T-helper 22 cell (primary cell): ENCODE measurements around the gene FKBP9.
"Not testable (repeated sequence)": the region's sequence is repeated elsewhere in the genome, so short reads cannot be mapped to it uniquely, and the experiment has no call there.

Experiments
- DNase-seq: peaks from one replicate; pipeline ENCODE4 v3.0.0-alpha.2; 2020; ENCODE audit warnings: low read depth

The FKBP9 gene

GRCh38 chr7:32958046-32959025 is 1.1 kb downstream of the FKBP9 start:
- no peak for DNase-seq

DNA sequence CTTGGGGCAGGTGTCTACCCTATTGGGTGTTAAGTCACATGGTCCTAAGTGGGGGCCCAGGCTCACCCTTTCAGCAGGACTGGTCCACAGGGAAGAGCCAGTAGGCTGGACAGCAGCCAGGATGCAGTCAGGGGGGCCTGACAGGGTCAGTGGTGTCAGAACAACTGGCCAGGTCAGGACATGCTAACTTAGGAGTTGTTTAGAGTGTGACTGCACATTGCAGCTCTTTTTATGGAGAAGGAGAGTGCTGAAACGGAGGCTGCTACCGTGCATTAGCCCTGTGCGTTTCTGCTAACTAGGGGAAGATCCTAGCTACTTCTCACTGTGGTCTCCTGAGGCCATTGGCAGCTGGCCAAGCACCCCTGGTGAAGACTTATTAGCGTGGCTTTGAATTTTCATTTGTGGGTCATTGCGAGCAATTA is 6.7 kb downstream of the FKBP9 start:
- not testable (repeated sequence) for DNase-seq

DNA sequence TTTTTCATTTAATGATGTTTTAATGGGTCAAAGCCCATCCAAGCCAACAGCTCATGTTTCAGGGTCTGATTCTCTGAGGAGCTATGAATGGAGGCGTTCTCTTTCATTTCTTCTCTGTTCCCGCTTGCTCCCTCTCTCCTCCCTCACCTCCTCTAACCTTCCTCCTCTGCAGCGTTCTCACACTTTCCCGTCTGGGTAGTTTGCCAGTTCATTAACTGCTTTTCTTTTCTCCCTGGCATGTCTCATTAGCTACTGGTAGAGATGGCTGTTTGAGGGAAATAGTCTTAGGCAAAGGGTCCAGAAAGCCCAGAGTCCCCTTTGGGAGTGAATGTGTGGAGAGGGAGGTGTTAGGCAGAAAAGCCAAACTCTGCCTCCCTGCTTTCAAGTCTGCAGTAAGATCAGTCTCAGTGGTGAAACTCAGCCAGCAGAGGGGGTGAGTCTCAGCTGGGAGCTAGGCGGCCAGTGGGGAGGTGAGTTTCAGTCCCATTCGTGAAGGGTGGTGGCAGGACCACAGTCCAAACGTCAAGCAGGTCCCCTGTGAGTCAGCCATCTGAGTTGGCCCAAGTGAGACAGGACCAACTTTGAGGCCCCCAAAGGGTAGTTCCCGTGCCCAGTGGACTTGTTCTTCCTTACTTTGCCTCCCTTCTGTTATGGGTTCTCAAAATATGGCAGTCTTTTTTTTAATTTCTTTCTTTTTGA is 7.4 kb downstream of the FKBP9 start:
- DNase-seq, result not testable (repeated sequence)

DNA sequence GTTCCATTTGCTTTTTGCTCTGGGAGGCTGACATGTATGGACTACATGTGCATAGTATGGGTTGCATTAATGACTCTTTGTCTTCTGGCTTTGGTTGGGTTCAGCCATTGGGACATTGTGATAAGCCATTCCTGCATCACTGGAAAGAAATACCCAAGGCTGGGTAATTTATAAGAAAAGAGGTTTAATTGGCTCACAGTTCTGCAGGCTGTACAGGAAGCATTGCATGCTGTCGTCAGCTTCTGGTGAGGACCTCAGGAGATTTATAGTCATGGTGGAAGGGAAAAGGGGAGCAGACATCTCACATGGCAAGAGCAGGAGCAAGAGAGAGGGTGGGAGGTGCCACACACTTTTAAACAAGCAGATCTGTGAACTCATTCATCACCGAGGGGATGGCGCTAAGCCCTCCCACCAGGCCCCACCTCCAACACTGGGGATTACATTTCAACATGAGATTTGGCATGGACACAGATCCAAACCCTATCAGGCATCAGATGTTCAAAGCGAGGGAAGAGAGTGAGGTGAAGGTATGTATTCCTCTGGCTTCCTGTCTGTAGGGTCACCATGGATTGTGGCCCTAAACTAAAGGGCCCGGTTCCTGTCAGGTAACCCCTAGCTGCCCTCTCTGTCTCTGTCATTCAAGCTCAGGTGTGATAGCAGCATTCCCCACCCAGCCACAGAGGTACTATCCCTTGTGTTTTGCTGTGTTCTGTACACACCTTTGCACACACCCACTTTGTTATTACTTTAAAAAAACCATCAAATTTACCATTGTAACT is 9.4 kb downstream of the FKBP9 start:
- DNase-seq, result not testable (repeated sequence)

DNA sequence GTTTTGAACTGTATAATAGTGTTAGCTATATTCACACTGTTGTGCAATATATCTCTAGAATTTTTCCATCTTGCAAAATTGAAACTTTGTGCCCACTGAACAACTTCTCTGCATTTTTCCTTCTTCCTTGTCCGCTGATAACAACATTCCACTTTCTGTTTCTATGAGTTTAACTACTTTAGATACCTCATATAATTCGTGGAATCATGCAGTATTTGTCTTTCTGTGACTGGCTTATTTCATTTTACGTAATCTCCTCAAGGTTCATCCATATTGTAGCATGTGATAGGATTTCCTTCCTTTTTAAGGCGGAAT is 10.0 kb downstream of the FKBP9 start:
- DNase-seq, result not testable (repeated sequence)

GRCh38 chr7:32971967-32972366 is 14.7 kb downstream of the FKBP9 start:
- not testable (repeated sequence) for DNase-seq

- DNase-seq, result not testable (repeated sequence)
These were observed 19.9 kb downstream of the FKBP9 start for GRCh38 chr7:32977159-32977558.

DNA sequence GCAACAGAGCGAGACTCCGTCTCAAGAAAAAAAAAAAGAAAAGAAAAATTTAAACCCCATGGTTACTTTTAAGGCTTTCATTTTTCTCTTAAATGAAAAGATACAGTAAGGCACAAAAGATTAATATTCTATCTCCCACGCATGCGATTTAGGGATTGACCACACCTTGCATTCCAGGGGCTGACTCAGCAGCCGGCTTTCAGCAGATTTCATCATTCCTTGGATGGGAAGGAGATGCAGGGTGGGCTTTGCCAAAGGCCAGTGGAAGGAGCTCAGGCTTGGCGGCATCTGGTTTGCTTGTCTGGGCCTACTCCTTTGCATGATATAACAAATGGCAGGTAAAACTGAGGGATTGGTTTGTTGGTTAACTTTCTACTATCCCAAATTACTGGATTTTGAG is 22.0 kb downstream of the FKBP9 start:
- not testable (repeated sequence) for DNase-seq

DNA sequence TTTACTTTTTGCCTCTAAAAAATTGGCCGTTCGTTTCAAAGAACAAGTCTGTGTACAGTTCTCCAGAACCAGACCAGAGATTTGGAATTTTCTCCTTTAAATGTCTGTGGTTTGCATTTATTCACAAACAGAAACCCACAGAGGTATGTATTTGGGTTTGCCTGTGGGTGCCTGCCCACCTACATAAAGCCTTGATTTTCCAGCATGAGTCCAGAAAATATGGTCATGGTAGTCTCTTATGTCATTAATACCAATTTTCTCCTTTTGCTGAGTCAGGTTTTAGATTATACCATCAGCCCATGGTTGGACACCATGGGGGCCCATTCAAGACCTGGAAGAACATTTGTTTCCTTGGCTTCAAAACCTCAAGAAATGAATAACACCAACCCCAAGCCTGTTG is 22.7 kb downstream of the FKBP9 start:
- not testable (repeated sequence) for DNase-seq

DNA sequence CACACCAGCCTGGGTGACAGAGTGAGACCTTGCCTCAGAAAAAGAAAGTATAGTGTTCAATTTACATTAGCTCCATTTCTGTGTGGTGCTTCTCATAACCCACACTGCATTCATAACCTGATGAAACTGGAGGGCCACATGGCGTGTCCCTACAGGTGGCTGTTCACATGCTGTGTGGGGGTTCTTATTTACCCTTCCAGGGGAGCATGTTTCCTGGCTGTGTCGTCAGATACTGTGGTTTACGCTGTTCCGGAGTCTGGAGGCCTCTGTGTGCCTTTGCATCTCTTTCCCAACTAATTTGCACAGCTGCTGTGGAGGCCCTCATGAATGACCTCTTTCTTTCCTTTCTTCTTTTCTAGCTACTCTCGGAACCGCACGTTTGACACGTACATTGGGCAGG is 30.9 kb downstream of the FKBP9 start:
- not testable (repeated sequence) for DNase-seq

DNA sequence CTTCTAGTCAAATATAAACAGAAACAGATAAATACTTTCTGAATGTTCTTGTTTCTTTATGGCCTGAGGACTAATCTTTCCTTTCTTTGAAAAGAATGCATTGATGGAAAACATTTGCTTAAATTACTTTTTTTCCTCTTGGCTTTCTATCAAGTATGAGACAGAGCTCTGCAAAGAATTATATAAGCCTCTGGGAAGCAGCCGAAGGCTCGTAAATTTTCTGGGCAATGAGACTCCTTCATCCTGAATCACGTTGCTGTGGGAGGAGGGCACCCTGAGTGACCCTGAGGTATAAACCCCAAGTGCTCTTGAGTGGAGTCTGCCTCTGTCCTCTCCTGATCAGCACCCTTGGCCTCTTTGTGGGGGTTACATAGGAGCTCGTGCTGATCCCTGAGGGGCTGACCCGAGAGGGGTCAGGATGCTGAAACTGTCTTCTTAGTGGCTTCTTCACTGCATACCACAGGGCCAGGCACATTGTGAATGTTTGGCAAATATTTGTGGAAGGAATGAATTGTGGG is 33.9 kb downstream of the FKBP9 start:
- not testable (repeated sequence) for DNase-seq

DNA sequence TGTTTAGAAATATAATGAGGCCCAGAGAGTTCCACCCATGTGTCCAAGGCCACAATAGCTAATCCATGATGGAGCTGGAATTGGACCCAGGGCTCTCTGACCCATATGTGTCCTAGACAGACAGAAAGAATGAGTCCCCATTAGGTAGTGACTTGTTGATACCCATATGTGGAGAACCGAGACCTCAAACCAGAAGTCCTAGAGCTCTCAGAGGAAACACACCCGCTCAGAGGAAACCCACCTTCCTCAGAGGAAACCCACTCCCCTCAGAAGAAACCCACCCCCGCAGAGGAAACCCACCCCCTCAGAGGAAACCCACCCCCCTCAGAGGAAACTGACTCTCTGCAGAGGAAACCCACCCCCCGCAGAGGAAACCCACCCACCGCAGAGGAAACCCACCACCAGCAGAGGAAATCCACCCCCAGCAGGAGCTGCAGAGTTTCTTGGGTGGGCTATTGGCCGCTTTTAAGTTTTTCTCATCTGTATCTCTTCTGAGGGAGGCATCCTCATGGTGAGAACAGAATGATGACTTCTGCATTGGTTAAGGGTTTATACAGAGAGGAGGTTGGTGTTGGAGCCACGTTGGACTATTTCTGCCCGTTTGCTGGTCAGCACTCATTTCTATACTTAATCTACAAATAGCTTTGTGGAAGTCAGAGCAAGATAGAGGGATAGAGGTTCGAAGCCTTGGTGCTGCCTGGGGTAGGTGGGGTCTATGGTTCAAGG is 34.9 kb downstream of the FKBP9 start:
- not testable (repeated sequence) for DNase-seq

GRCh38 chr7:32992750-32993149 is 35.5 kb downstream of the FKBP9 start:
- not testable (repeated sequence) for DNase-seq

DNA sequence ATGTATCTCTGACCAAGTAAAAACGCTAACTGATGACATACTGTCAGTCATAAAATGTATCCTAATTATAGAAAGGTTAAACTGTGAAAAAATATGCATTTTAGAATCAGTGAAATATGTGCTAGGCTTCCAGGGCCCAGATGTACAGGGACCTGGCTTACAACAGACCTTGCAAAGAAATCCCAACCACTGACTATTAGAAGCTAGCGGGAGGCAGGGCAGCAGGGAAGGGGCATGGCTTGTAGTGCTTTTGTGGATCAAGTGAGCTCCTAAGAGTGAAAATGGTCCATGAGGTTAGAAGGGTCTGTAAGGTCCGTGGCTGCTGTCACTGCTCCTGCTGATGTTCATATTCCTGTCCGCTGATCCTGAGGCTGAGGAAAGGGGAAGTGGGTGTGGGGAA is 40.7 kb downstream of the FKBP9 start:
- not testable (repeated sequence) for DNase-seq

DNA sequence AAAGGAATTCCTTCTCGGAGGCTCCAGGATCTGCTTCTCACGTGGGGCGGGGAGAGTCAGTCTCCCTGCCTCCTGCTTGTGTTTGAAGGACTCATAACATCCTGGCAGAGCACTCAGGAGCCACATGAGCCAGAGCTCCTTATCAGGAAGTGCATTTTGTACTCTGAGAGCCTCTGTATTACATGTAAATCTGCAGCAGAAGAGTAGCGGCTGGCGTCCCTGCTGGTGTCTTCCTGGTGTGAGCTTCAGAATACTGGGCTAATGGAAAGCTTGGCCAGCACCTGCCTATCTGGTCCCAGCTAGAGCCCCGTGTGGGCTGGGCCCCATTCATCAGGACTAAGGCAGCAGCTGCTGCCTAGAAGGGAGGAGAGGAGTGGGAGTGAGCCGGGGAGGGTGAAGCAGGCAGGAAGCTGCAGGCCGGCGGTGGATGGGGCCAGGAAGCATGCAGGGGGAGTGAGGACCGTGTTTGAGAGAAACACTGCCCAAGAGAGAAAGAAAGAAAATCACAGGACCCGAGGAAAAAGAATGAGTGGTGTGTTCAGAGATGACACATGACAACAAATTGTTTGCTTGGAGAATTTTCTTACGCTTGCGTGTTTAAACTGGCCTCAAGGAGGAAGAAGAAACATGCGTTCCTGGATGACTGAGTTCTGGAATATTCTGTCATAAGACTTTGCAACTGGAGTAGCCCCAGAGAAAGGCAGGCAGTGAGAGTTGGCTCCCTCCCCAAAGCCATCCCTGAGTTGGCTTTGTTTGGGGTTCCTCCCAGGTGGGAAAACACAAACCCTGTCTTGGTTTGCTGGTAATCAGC is 41.3 kb downstream of the FKBP9 start:
- not testable (repeated sequence) for DNase-seq

DNA sequence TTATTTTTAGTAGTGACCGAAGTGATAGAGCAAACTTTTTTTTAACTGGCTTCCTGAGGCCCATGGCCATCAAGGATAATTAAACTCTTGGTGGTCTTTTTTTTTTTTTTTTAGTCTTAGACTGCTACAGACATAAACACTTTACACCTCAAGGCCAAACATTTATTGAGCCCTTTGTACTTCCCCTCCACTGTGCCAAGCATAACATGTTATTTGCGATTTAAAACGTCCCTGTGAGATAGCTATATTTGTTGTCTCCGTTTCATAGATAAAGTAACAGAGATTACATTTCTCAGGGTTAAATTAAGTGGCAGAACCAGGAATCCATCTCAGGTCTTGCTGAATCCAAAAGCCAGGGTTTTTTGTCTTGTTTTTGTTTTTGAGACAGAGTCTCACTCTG is 42.1 kb downstream of the FKBP9 start:
- DNase-seq, result not testable (repeated sequence)

DNA sequence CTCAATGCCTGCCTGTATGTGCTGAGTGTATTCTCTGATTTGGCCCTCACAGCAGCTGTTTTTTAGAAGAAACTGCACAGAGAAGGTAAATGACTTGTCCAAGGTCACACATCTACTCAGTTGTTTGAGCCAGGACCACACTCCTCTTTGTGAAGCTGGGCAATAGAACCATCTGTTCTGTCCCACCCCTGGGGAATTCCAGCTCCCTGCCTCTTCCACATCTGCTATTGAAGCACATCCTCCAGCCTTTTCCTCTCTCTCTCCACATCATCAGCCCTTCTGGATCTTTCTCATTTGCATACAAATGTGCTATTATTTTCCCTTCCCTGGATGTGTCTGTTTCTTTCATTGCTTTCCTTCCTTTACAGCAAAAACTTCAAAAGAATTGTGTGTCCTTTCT is 45.9 kb downstream of the FKBP9 start:
- DNase-seq, result not testable (repeated sequence)

GRCh38 chr7:33004104-33004616 is 46.9 kb downstream of the FKBP9 start:
- not testable (repeated sequence) for DNase-seq

- DNase-seq, result not testable (repeated sequence)
These were observed 48.0 kb downstream of the FKBP9 start for GRCh38 chr7:33005193-33005592.

- not testable (repeated sequence) for DNase-seq
These were observed 48.5 kb downstream of the FKBP9 start for GRCh38 chr7:33005690-33006089.
